Endodermal cell (in vitro differentiated cells): ENCODE data around the gene MTURN. TPM values are rescaled to one million over a fixed set of nuclear protein-coding genes. Genes with fewer than 3 reads are reported as not detected.

Source experiments
- DNase-seq: peaks from one replicate; pipeline ENCODE4 v3.0.0-alpha.2; 2017
- H3K27ac ChIP-seq: 2 replicates; pipeline ENCODE4 v1.5.1; 2013; ENCODE audit warnings: mild to moderate bottlenecking, low read depth, low read length, moderate library complexity
- H3K27me3 ChIP-seq: 2 replicates; pipeline ENCODE4 v1.6.1; 2013; ENCODE audit warnings: mild to moderate bottlenecking, low read length, moderate library complexity; ENCODE audit not compliant: insufficient read depth, control insufficient read depth, poor library complexity, severe bottlenecking
- H3K36me3 ChIP-seq: 2 replicates; pipeline ENCODE4 v1.7.0; 2013; ENCODE audit warnings: mild to moderate bottlenecking, low read length, moderate library complexity; ENCODE audit not compliant: control insufficient read depth, insufficient read depth
- H3K4me1 ChIP-seq: one replicate; pipeline ENCODE4 v1.7.0; 2013; ENCODE audit warnings: low read length; ENCODE audit not compliant: control insufficient read depth, insufficient read depth
- H3K4me3 ChIP-seq: 2 replicates; pipeline ENCODE4 v1.5.1; 2013; ENCODE audit warnings: mild to moderate bottlenecking, low read length, moderate library complexity
- H3K9ac ChIP-seq: 2 replicates; pipeline ENCODE4 v1.6.1; 2013; ENCODE audit warnings: mild to moderate bottlenecking, low read length, moderate library complexity; ENCODE audit not compliant: poor library complexity, severe bottlenecking; ENCODE audit errors: extremely low read depth
- H3K9me3 ChIP-seq: 2 replicates; pipeline ENCODE4 v1.6.1; 2013; ENCODE audit warnings: mild to moderate bottlenecking, low read length, moderate library complexity; ENCODE audit not compliant: control insufficient read depth
- H3K27ac Mint-ChIP-seq: 2 replicates; pipeline ENCODE4 v1.8.0; 2020; ENCODE audit warnings: mixed read lengths
- H3K27me3 Mint-ChIP-seq: 2 replicates; pipeline ENCODE4 v1.8.0; 2021; ENCODE audit warnings: mild to moderate bottlenecking, mixed read lengths; ENCODE audit not compliant: insufficient read depth
- H3K36me3 Mint-ChIP-seq: 2 replicates; pipeline ENCODE4 v1.8.0; 2020; ENCODE audit warnings: low read depth, mixed read lengths
- H3K4me1 Mint-ChIP-seq: 2 replicates; pipeline ENCODE4 v1.8.0; 2020; ENCODE audit warnings: mixed read lengths
- H3K4me3 Mint-ChIP-seq: 2 replicates; pipeline ENCODE4 v1.8.0; 2020; ENCODE audit warnings: mild to moderate bottlenecking, moderate library complexity, mixed read lengths
- H3K9me3 Mint-ChIP-seq: 2 replicates; pipeline ENCODE4 v1.8.0; 2020; ENCODE audit warnings: mild to moderate bottlenecking, mixed read lengths
- WGBS, 2 experiments: methylation state at CpG; one replicate each; pipeline versions ENCODE4 v1.1.5 to v1.1.7; 2013; ENCODE audit warnings: missing lambda C conversion rate in 2 of 2, mixed read lengths in 1 of 2; ENCODE audit not compliant: insufficient coverage in 1 of 2, insufficient read length in 1 of 2; 5-methylcytosine and 5-hydroxymethylcytosine counted together
- total RNA-seq, 2 donors: library from RNA; stranded (reverse); fragmentation: NEBNext Ultra II Directional in 1 of 2; extraction: Animal tissue kit (Norgen Biotek cat#: 25700) in 1 of 2; gene quantifications; 2 replicates in 1 of 2; 3 replicates in 1 of 2; pipeline ENCODE4 v1.2.1, GENCODE V29; 2021
- TF ChIP-seq, protein P1 (sequence below): fragments of 200-600 bp; sonication (generic); conservative IDR thresholded peaks from 2 replicates; pipeline ENCODE4 v1.5.0; 2021; ENCODE audit warnings: antibody characterized with exemption, mild to moderate bottlenecking

MTURN gene
- total RNA-seq, 2 donors from 2014 or later, result 11.2 to 12.1 TPM

- Mint-ChIP-seq H3K36me3 (no peaks in the 10 kb centered on the region), H3K27ac (no peak overlapping the region), H3K4me3 (no peak overlapping the region), H3K27me3 (peaks cover 1% of the 10 kb centered on the region), H3K9me3 (no peaks in the 10 kb centered on the region), H3K4me1 (peaks cover 8% of the 10 kb centered on the region)
- no peak overlapping the region for H3K9ac ChIP-seq
- no peaks in the 10 kb centered on the region for H3K36me3 ChIP-seq
- H3K27ac ChIP-seq, result no peak overlapping the region
- WGBS, 2 experiments, result 94 to 96% methylated on average over 8 to 9 of the region's 9 CpGs
- no peak for DNase-seq
- H3K4me3 ChIP-seq, result no peak overlapping the region
- H3K27me3 ChIP-seq, result peaks cover 4% of the 10 kb centered on the region
- TF ChIP-seq, protein P1, sequence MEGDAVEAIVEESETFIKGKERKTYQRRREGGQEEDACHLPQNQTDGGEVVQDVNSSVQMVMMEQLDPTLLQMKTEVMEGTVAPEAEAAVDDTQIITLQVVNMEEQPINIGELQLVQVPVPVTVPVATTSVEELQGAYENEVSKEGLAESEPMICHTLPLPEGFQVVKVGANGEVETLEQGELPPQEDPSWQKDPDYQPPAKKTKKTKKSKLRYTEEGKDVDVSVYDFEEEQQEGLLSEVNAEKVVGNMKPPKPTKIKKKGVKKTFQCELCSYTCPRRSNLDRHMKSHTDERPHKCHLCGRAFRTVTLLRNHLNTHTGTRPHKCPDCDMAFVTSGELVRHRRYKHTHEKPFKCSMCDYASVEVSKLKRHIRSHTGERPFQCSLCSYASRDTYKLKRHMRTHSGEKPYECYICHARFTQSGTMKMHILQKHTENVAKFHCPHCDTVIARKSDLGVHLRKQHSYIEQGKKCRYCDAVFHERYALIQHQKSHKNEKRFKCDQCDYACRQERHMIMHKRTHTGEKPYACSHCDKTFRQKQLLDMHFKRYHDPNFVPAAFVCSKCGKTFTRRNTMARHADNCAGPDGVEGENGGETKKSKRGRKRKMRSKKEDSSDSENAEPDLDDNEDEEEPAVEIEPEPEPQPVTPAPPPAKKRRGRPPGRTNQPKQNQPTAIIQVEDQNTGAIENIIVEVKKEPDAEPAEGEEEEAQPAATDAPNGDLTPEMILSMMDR, result no peak
- peaks cover 12% of the 10 kb centered on the region for H3K4me1 ChIP-seq
- H3K9me3 ChIP-seq, result no peaks in the 10 kb centered on the region
Observed at GRCh38 chr7:30142710-30143109, 7.9 kb downstream of the MTURN start.

GRCh38 chr7:30143748-30144251 is 9.0 kb downstream of the MTURN start:
- Histone ChIP-seq H3K36me3 (no peaks in the 10 kb centered on the region), H3K4me3 (no peak overlapping the region), H3K27me3 (no peaks in the 10 kb centered on the region), H3K4me1 (peaks cover 18% of the 10 kb centered on the region), H3K27ac (no peak overlapping the region), H3K9ac (no peak overlapping the region), H3K9me3 (no peaks in the 10 kb centered on the region)
- Mint-ChIP-seq H3K36me3 (no peaks in the 10 kb centered on the region), H3K27me3 (no peaks in the 10 kb centered on the region), H3K4me1 (peaks cover 8% of the 10 kb centered on the region), H3K27ac (no peak overlapping the region), H3K9me3 (no peaks in the 10 kb centered on the region), H3K4me3 (no peak overlapping the region)
- WGBS, 2 experiments, result 100% methylated on average over 1 of the region's 1 CpG
- TF ChIP-seq, protein P1, result no peak
- no peak for DNase-seq

DNA sequence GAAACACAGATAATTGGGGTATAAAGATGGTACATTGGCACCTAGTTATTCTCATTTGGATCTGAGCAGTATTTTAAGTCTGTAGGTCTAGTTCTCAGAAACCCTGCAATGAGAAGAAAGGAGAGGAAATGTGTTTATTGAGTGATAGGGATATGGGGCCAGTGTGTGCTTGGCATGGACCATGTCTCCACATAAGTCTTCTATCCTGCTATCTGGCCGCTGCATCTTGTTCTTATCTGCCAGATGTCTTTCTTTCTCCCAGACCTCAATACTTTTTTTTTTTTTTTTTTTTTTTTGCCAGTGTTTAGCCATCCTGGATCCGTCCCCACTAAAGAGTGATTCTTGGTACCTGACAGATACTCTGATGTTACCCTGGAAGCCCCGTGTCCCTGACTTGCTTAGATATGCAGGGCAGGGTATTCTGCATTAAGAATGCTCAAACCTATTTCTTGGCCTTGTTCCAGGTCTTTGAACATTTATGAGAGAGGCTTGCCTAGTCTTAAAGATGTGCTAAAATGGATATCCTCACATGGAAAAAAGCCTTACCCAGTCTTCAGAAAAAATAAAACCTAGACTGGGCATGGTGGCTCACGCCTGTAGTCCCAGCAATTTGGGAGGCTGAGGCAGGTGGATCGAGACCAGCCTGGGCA is 10.0 kb downstream of the MTURN start:
- Mint-ChIP-seq H3K9me3 (no peaks in the 10 kb centered on the region), H3K36me3 (peaks cover under 1% of the 10 kb centered on the region), H3K4me3 (no peak overlapping the region), H3K4me1 (peaks cover 17% of the 10 kb centered on the region), H3K27ac (no peak overlapping the region), H3K27me3 (no peaks in the 10 kb centered on the region)
- WGBS, 2 experiments, result 91 to 94% methylated on average over 4 to 5 of the region's 5 CpGs
- Histone ChIP-seq H3K4me3 (no peak overlapping the region), H3K36me3 (no peaks in the 10 kb centered on the region), H3K9me3 (no peaks in the 10 kb centered on the region), H3K27ac (no peak overlapping the region), H3K27me3 (no peaks in the 10 kb centered on the region), H3K9ac (no peak overlapping the region), H3K4me1 (peaks cover 18% of the 10 kb centered on the region)
- no peak for DNase-seq
- TF ChIP-seq, protein P1, result no peak
